ENCODE data around the gene CCDC146.
"Not testable (repeated sequence)": the region's sequence is repeated elsewhere in the genome, so short reads cannot be mapped to it uniquely, and the experiment has no call there.

DNA sequence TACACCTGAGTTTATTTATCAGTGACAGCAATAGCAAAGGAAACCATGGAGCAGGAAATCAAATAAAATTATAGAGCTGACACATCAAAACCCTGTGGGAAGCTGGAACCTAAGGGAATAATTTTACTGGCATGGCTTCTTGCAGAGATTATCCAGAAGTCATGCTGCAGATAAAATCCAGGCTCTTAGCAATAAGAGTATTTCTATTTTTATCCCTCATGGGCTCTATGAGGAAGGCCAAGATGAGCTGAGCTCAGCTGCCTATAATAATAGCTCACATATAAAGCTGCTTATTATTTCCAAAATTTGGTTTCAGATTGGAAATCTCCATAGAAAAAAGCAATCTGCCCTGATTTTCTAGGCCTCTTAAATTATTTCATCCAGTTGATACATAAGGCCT is 43.3 kb upstream of the CCDC146 start:
- TF ChIP-seq, protein P1, sequence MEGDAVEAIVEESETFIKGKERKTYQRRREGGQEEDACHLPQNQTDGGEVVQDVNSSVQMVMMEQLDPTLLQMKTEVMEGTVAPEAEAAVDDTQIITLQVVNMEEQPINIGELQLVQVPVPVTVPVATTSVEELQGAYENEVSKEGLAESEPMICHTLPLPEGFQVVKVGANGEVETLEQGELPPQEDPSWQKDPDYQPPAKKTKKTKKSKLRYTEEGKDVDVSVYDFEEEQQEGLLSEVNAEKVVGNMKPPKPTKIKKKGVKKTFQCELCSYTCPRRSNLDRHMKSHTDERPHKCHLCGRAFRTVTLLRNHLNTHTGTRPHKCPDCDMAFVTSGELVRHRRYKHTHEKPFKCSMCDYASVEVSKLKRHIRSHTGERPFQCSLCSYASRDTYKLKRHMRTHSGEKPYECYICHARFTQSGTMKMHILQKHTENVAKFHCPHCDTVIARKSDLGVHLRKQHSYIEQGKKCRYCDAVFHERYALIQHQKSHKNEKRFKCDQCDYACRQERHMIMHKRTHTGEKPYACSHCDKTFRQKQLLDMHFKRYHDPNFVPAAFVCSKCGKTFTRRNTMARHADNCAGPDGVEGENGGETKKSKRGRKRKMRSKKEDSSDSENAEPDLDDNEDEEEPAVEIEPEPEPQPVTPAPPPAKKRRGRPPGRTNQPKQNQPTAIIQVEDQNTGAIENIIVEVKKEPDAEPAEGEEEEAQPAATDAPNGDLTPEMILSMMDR (IDR thresholded peaks at IDR 0.05; ENCODE audit: low read depth, low read length), result not testable (repeated sequence)
- not testable (repeated sequence) for TF ChIP-seq POLR2A (IDR thresholded peaks at IDR 0.05; ENCODE audit: extremely low read depth, insufficient read length); MYC (IDR thresholded peaks at IDR 0.05; ENCODE audit: low read depth, low read length)
- TF ChIP-seq, protein P2, sequence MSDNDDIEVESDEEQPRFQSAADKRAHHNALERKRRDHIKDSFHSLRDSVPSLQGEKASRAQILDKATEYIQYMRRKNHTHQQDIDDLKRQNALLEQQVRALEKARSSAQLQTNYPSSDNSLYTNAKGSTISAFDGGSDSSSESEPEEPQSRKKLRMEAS (IDR thresholded peaks at IDR 0.05; ENCODE audit: low read depth, low read length), result not testable (repeated sequence)
